SK-N-SH (cell line): ENCODE data around the gene GPR183. TPM values are rescaled to one million over a fixed set of nuclear protein-coding genes. Genes with fewer than 3 reads are reported as not detected.

Source experiments
- CTCF ChIA-PET: fragments of 300-600, 350-600 bp; formaldehyde crosslinking; extraction: SDS; loops from one replicate; lab custom pipeline; 2021; lab: Yijun Ruan, JAX
- POLR2A ChIA-PET: fragments of 350-600 bp; sonication (Branson Sonifier 250); formaldehyde crosslinking; extraction: SDS; loops from one replicate; lab custom pipeline; 2020; ENCODE audit warnings: antibody characterized with exemption, inconsistent platforms; lab: Yijun Ruan, JAX
- DNase-seq: peaks from one replicate; pipeline ENCODE4 v3.0.0; 2012
- H2AFZ ChIP-seq: fragments of 200-600 bp; sonication (generic); 2 replicates; pipeline ENCODE4 v1.8.1; 2016; ENCODE audit warnings: antibody characterized with exemption, mild to moderate bottlenecking, low read depth
- H3F3A ChIP-seq: fragments of 200-600 bp; sonication (generic); replicated peaks from 2 replicates; pipeline ENCODE3; 2016; ENCODE audit warnings: antibody characterized with exemption, mild to moderate bottlenecking; ENCODE audit not compliant: insufficient read depth
- H3K27ac ChIP-seq, 2 experiments: fragments of 200-500 bp in 1 of 2; fragments of 200-600 bp in 1 of 2; sonication (Bioruptor generic) in 1 of 2; sonication (generic), shearing (Covaris generic) in 1 of 2; 2 replicates each; pipeline versions ENCODE4 v1.5.1 to v1.6.1; 2014 to 2016; ENCODE audit warnings: low read depth in 2 of 2, inconsistent platforms in 1 of 2, low read length in 1 of 2, mild to moderate bottlenecking in 1 of 2, mixed read lengths in 1 of 2
- H3K27me3 ChIP-seq: fragments of 200-600 bp; sonication (generic), shearing (Covaris generic); 2 replicates; pipeline ENCODE4 v1.6.1; 2016; ENCODE audit warnings: mixed run types; ENCODE audit not compliant: insufficient read depth
- H3K36me3 ChIP-seq, 2 experiments: fragments of 200-500 bp in 1 of 2; fragments of 200-600 bp in 1 of 2; sonication (Bioruptor generic) in 1 of 2; sonication (generic) in 1 of 2; replicated peaks in 1 of 2; 2 replicates each; pipeline versions ENCODE3 to v1.5.1; 2014 to 2016; ENCODE audit warnings: low read length in 1 of 2, mild to moderate bottlenecking in 1 of 2; ENCODE audit not compliant: insufficient read depth in 2 of 2, control insufficient read depth in 1 of 2
- H3K4me1 ChIP-seq, 2 experiments: fragments of 200-500 bp in 1 of 2; fragments of 200-600 bp in 1 of 2; sonication (Bioruptor generic) in 1 of 2; sonication (generic), shearing (Covaris generic) in 1 of 2; 2 replicates each; pipeline versions ENCODE4 v1.5.1 to v1.6.1; 2014 to 2016; ENCODE audit warnings: low read depth in 1 of 2, low read length in 1 of 2, mixed run types in 1 of 2; ENCODE audit not compliant: insufficient read depth in 2 of 2, control insufficient read depth in 1 of 2
- H3K4me2 ChIP-seq: fragments of 200-600 bp; sonication (generic), shearing (Covaris generic); 2 replicates; pipeline ENCODE4 v1.6.1; 2017; ENCODE audit warnings: mixed run types
- H3K4me3 ChIP-seq, 2 experiments: fragments of 200-500 bp in 1 of 2; fragments of 200-600 bp in 1 of 2; sonication (Bioruptor generic) in 1 of 2; sonication (generic), shearing (Covaris generic) in 1 of 2; 2 replicates each; pipeline versions ENCODE4 v1.5.1 to v1.8.1; 2014 to 2016; ENCODE audit warnings: low read depth in 2 of 2, inconsistent platforms in 1 of 2, low read length in 1 of 2, mild to moderate bottlenecking in 1 of 2, mixed read lengths in 1 of 2, moderate library complexity in 1 of 2
- H3K79me2 ChIP-seq: fragments of 200-600 bp; sonication (generic); 2 replicates; pipeline ENCODE4 v1.8.1; 2017; ENCODE audit warnings: mild to moderate bottlenecking; ENCODE audit not compliant: insufficient read depth
- H3K9ac ChIP-seq: fragments of 200-600 bp; sonication (generic); 2 replicates; pipeline ENCODE4 v1.6.1; 2017; ENCODE audit warnings: mixed run types
- H3K9me2 ChIP-seq: fragments of 200-600 bp; sonication (generic); 2 replicates; pipeline ENCODE4 v1.6.1; 2017; ENCODE audit warnings: mixed run types
- H3K9me3 ChIP-seq: fragments of 200-600 bp; sonication (generic); 2 replicates; pipeline ENCODE4 v1.6.1; 2017; ENCODE audit warnings: mixed run types, mild to moderate bottlenecking, moderate library complexity
- H4K20me1 ChIP-seq: fragments of 200-600 bp; sonication (generic); 2 replicates; pipeline ENCODE4 v1.6.1; 2017; ENCODE audit warnings: mild to moderate bottlenecking, mixed run types; ENCODE audit not compliant: insufficient read depth
- CHD2 ChIP-seq: fragments of 150-350 bp; IDR thresholded peaks from 2 replicates; pipeline ENCODE4 v1.6.1; 2018; ENCODE audit warnings: low read length; ENCODE audit not compliant: partially characterized antibody
- CTCF ChIP-seq: fragments of 200-600 bp; sonication (generic); IDR thresholded peaks from 2 replicates; pipeline ENCODE4 v1.6.1; 2017; ENCODE audit warnings: antibody characterized with exemption, mild to moderate bottlenecking, moderate library complexity
- ELF1 ChIP-seq: IDR thresholded peaks from 2 replicates; pipeline ENCODE4 v1.4.0; 2012
- FOSL2 ChIP-seq: IDR thresholded peaks from 2 replicates; pipeline ENCODE4 v1.4.0; 2012; ENCODE audit warnings: low read depth, mild to moderate bottlenecking, moderate library complexity, borderline replicate concordance
- FOXJ3 ChIP-seq: sonication (generic); formaldehyde crosslinking; IDR thresholded peaks from 2 replicates; pipeline ENCODE4 v1.5.1; 2020; ENCODE audit warnings: mild to moderate bottlenecking, missing genetic modification reagents
- GABPA ChIP-seq: IDR thresholded peaks from 2 replicates; pipeline ENCODE4 v1.4.0; 2012; ENCODE audit warnings: low read depth, mild to moderate bottlenecking
- GATA2 ChIP-seq: sonication (generic); formaldehyde crosslinking; IDR thresholded peaks from 2 replicates; pipeline ENCODE4 v1.5.0; 2020; ENCODE audit warnings: mild to moderate bottlenecking, missing genetic modification reagents
- IRF3 ChIP-seq: fragments of 150-350 bp; IDR thresholded peaks from 2 replicates; pipeline ENCODE4 v1.6.1; 2016; ENCODE audit warnings: mild to moderate bottlenecking, low read depth, low read length
- JUND ChIP-seq: IDR thresholded peaks from 2 replicates; pipeline ENCODE4 v1.4.0; 2012
- MEF2A ChIP-seq: IDR thresholded peaks from 2 replicates; pipeline ENCODE4 v1.4.0; 2012; ENCODE audit warnings: low read depth, borderline replicate concordance
- NFIC ChIP-seq: IDR thresholded peaks from 2 replicates; pipeline ENCODE4 v1.4.0; 2012; ENCODE audit warnings: borderline replicate concordance
- NRF1 ChIP-seq: IDR thresholded peaks from 2 replicates; pipeline ENCODE4 v1.6.1; 2012; ENCODE audit warnings: low read depth, mild to moderate bottlenecking, low read length
- POLR2AphosphoS5 ChIP-seq: IDR thresholded peaks from 2 replicates; pipeline ENCODE4 v1.6.1; 2012; ENCODE audit warnings: low read depth, low read length
- RAD21 ChIP-seq: IDR thresholded peaks from 2 replicates; pipeline ENCODE4 v1.6.1; 2012; ENCODE audit warnings: mild to moderate bottlenecking, low read length
- RCOR1 ChIP-seq: fragments of 150-350 bp; IDR thresholded peaks from 2 replicates; pipeline ENCODE4 v1.6.1; 2017; ENCODE audit warnings: antibody characterized with exemption, low read length
- RXRA ChIP-seq: IDR thresholded peaks from 2 replicates; pipeline ENCODE4 v1.4.0; 2012; ENCODE audit warnings: low read depth, mild to moderate bottlenecking, borderline replicate concordance
- SIN3A ChIP-seq: IDR thresholded peaks from 2 replicates; pipeline ENCODE4 v1.6.1; 2012; ENCODE audit warnings: low read depth, mild to moderate bottlenecking, low read length, moderate library complexity, borderline replicate concordance
- TAF1 ChIP-seq: IDR thresholded peaks from 2 replicates; pipeline ENCODE4 v1.6.1; 2012; ENCODE audit warnings: low read depth, mild to moderate bottlenecking, low read length, moderate library complexity, borderline replicate concordance
- TCF12 ChIP-seq: IDR thresholded peaks from 2 replicates; pipeline ENCODE4 v1.4.0; 2012
- USF2 ChIP-seq: fragments of 150-350 bp; IDR thresholded peaks from 2 replicates; pipeline ENCODE4 v1.6.1; 2017; ENCODE audit warnings: antibody characterized with exemption, low read length, low read depth, borderline replicate concordance
- YY1 ChIP-seq: IDR thresholded peaks from 2 replicates; pipeline ENCODE4 v1.4.0; 2012; ENCODE audit warnings: low read depth, mild to moderate bottlenecking
- WGBS: methylation state at CpG from one replicate; pipeline ENCODE4 v1.1.6; 2017; ENCODE audit warnings: low lambda C conversion rate; 5-methylcytosine and 5-hydroxymethylcytosine counted together
- polyA plus RNA-seq, 3 experiments: library from polyadenylated mRNA; depleted of rRNA; stranded (reverse); fragments of >200 nt; gene quantifications; 2 replicates each; pipeline ENCODE4 v1.2.3, GENCODE V29; 2012

Gene GPR183
- polyA plus RNA-seq, 1 of the 3 experiments (the other 2 are of a cell fraction), result 0.07 TPM

GRCh38 chr13:99323488-99323887 lies 16.3 kb upstream of the GPR183 start:
- 71% methylated on average over 3 of the region's 3 CpGs for WGBS
- DNase-seq, result no peak
- Histone ChIP-seq H3K4me1 (peaks cover 0 to 37% of the 10 kb centered on the region in 2 experiments; a peak in 3 of 4 replicates), H3K4me3 (no peak overlapping the region), H3K27ac (peak overlapping the region in 1 of 2 experiments; percentile 99; a peak in 2 of 4 replicates), H3K27me3 (no peaks in the 10 kb centered on the region), H3K4me2 (no peak overlapping the region)
- peak; percentile 21; the same call in 1 of the 2 replicates for TF ChIP-seq JUND
- TF ChIP-seq SIN3A, result no peak
- peak; percentile 28; the same call in 1 of the 2 replicates for TF ChIP-seq FOSL2
- TF ChIP-seq, all 33 proteins: peak for 2
- ChIA-PET POLR2A (no interaction called here), CTCF (no interaction called here)
- Histone ChIP-seq H3K9me2 (no peaks in the 10 kb centered on the region), H3F3A (peaks cover 39% of the 10 kb centered on the region), H3K36me3 (peaks cover 7% of the 10 kb centered on the region in 2 experiments), H4K20me1 (no peaks in the 10 kb centered on the region), H3K79me2 (no peaks in the 10 kb centered on the region), H2AFZ (no peak overlapping the region), H3K9ac (no peak overlapping the region; the same call in 1 of the 2 replicates), H3K9me3 (no peaks in the 10 kb centered on the region)

GRCh38 chr13:99322297-99323103 lies 15.3 kb upstream of the GPR183 start:
- no peak for DNase-seq
- peaks cover 39% of the 10 kb centered on the region for H3F3A ChIP-seq
- no peaks in the 10 kb centered on the region for H3K27me3 ChIP-seq
- WGBS, result 58% methylated on average over 10 of the region's 10 CpGs
- peak overlapping the region; percentile 55 to 99; a peak in 3 of 4 replicates for H3K27ac ChIP-seq
- peak overlapping the region; percentile 69 for H3K4me2 ChIP-seq
- peaks cover 0 to 37% of the 10 kb centered on the region in 2 experiments; a peak in 3 of 4 replicates for H3K4me1 ChIP-seq
- H3K9me3 ChIP-seq, result no peaks in the 10 kb centered on the region
- H2AFZ ChIP-seq, result no peak overlapping the region
- H3K4me3 ChIP-seq, result peak overlapping the region in 1 of 2 experiments; percentile 4; a peak in 2 of 4 replicates
- ChIA-PET CTCF (interaction anchor here (0.7 to 1.1 kb wide), 3 partner anchors 20 to 134 kb away, joined by 3 to 4 read pairs (median 3); no protein-coding TSS in a partner anchor), POLR2A (no interaction called here)
- no peaks in the 10 kb centered on the region for H3K9me2 ChIP-seq
- H3K36me3 ChIP-seq, result peaks cover 5 to 6% of the 10 kb centered on the region in 2 experiments
- no peaks in the 10 kb centered on the region for H3K79me2 ChIP-seq
- peak overlapping the region; percentile 59; the same call in 1 of the 2 replicates for H3K9ac ChIP-seq
- no peaks in the 10 kb centered on the region for H4K20me1 ChIP-seq
- no peak for TF ChIP-seq CTCF
- no peak for TF ChIP-seq FOXJ3 (CRISPR knock-in tag)
- TF ChIP-seq USF2, result no peak
- TF ChIP-seq TCF12, result peak; percentile 73
- no peak for TF ChIP-seq ELF1
- TF ChIP-seq RXRA, result peak; percentile 50; the same call in 1 of the 2 replicates
- no peak for TF ChIP-seq GATA2 (CRISPR knock-in tag)
- TF ChIP-seq NFIC, result peak; percentile 90
- TF ChIP-seq MEF2A, result peak; percentile 72
- TF ChIP-seq RAD21, result no peak
- TF ChIP-seq POLR2AphosphoS5, result no peak
- no peak for TF ChIP-seq TAF1
- TF ChIP-seq RCOR1, result no peak
- TF ChIP-seq YY1, result no peak
- no peak for TF ChIP-seq GABPA
- TF ChIP-seq IRF3, result no peak
- TF ChIP-seq CHD2, result no peak
- no peak for TF ChIP-seq NRF1
